HL-60 (cell line): ENCODE measurements around the gene NDUFS2.

Source experiments
- DNase-seq, 2 experiments: peaks; one replicate each; pipeline ENCODE4 v3.0.0-alpha.2; 2010 to 2020; ENCODE audit warnings: low read depth in 1 of 2, low spot score in 1 of 2
- H3K27ac ChIP-seq: fragments of 250-450 bp; sonication (Bioruptor Pico); replicated peaks from 2 replicates; pipeline ENCODE4 v1.5.1; 2020; ENCODE audit warnings: mild to moderate bottlenecking, moderate library complexity
- H3K27me3 ChIP-seq: fragments of 250-450 bp; sonication (Bioruptor Pico); 2 replicates; pipeline ENCODE4 v1.5.1; 2021; ENCODE audit warnings: mild to moderate bottlenecking, moderate library complexity; ENCODE audit not compliant: insufficient read depth, poor library complexity, severe bottlenecking
- H3K4me3 ChIP-seq: replicated peaks from 2 replicates; pipeline ENCODE4 v1.5.1; 2011; ENCODE audit warnings: mild to moderate bottlenecking, control low read depth, low read length; ENCODE audit not compliant: insufficient read depth
- GABPA ChIP-seq: IDR thresholded peaks from 2 replicates; pipeline ENCODE4 v1.6.1; 2012; ENCODE audit warnings: low read depth
- POLR2AphosphoS5 ChIP-seq: IDR thresholded peaks from 2 replicates; pipeline ENCODE4 v1.6.1; 2012; ENCODE audit warnings: low read depth
- SPI1 ChIP-seq: IDR thresholded peaks from 2 replicates; pipeline ENCODE4 v1.6.1; 2012; ENCODE audit warnings: low read depth, mild to moderate bottlenecking, borderline replicate concordance
- TF ChIP-seq, protein P1 (sequence below): IDR thresholded peaks from one replicate; pipeline ENCODE4 v1.5.1; 2011; ENCODE audit warnings: low read length, control low read depth, inconsistent platforms; ENCODE audit not compliant: insufficient read depth
- TF ChIP-seq, protein P2 (sequence below): IDR thresholded peaks from 2 replicates; pipeline ENCODE4 v1.6.1; 2012; ENCODE audit warnings: low read depth; ENCODE audit not compliant: insufficient replicate concordance

NDUFS2 gene

DNA sequence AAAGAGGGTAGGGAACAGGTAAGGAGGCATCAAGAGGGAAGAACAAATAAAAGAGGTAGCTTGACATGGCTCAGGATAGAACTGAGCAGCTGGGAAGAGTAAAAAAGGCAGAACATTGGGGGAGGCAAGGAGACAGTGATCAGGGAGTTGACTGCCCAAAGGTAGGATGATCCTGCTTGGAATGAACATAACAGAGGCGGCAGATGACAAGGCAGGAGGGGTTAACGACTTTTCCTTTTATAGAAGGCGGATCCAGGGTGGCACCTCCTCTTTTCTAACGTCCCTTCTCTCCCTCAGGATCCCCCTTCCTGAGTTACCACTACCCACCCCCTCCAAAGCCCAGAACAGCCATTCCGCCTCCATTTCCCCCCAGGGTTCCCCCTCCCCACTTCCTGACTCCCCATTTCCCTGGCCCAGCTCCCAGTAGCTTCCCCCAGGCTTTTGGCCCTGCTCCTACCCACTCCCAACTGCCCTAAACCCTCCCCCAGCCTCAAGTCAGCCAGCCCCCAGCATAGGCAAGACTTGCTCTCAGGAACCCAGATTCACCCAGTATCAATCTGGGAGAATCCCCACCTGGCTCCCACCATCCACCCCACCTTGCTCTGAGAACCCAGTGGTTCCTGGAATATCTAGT lies 2.5 kb upstream of the NDUFS2 start:
- H3K4me3 ChIP-seq, result no peak overlapping the region
- TF ChIP-seq SPI1 (no peak), GABPA (no peak), POLR2AphosphoS5 (no peak)
- TF ChIP-seq, protein P1, sequence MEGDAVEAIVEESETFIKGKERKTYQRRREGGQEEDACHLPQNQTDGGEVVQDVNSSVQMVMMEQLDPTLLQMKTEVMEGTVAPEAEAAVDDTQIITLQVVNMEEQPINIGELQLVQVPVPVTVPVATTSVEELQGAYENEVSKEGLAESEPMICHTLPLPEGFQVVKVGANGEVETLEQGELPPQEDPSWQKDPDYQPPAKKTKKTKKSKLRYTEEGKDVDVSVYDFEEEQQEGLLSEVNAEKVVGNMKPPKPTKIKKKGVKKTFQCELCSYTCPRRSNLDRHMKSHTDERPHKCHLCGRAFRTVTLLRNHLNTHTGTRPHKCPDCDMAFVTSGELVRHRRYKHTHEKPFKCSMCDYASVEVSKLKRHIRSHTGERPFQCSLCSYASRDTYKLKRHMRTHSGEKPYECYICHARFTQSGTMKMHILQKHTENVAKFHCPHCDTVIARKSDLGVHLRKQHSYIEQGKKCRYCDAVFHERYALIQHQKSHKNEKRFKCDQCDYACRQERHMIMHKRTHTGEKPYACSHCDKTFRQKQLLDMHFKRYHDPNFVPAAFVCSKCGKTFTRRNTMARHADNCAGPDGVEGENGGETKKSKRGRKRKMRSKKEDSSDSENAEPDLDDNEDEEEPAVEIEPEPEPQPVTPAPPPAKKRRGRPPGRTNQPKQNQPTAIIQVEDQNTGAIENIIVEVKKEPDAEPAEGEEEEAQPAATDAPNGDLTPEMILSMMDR, result no peak
- TF ChIP-seq, protein P2, sequence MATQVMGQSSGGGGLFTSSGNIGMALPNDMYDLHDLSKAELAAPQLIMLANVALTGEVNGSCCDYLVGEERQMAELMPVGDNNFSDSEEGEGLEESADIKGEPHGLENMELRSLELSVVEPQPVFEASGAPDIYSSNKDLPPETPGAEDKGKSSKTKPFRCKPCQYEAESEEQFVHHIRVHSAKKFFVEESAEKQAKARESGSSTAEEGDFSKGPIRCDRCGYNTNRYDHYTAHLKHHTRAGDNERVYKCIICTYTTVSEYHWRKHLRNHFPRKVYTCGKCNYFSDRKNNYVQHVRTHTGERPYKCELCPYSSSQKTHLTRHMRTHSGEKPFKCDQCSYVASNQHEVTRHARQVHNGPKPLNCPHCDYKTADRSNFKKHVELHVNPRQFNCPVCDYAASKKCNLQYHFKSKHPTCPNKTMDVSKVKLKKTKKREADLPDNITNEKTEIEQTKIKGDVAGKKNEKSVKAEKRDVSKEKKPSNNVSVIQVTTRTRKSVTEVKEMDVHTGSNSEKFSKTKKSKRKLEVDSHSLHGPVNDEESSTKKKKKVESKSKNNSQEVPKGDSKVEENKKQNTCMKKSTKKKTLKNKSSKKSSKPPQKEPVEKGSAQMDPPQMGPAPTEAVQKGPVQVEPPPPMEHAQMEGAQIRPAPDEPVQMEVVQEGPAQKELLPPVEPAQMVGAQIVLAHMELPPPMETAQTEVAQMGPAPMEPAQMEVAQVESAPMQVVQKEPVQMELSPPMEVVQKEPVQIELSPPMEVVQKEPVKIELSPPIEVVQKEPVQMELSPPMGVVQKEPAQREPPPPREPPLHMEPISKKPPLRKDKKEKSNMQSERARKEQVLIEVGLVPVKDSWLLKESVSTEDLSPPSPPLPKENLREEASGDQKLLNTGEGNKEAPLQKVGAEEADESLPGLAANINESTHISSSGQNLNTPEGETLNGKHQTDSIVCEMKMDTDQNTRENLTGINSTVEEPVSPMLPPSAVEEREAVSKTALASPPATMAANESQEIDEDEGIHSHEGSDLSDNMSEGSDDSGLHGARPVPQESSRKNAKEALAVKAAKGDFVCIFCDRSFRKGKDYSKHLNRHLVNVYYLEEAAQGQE, result no peak
- no peak overlapping the region for H3K27ac ChIP-seq

DNA sequence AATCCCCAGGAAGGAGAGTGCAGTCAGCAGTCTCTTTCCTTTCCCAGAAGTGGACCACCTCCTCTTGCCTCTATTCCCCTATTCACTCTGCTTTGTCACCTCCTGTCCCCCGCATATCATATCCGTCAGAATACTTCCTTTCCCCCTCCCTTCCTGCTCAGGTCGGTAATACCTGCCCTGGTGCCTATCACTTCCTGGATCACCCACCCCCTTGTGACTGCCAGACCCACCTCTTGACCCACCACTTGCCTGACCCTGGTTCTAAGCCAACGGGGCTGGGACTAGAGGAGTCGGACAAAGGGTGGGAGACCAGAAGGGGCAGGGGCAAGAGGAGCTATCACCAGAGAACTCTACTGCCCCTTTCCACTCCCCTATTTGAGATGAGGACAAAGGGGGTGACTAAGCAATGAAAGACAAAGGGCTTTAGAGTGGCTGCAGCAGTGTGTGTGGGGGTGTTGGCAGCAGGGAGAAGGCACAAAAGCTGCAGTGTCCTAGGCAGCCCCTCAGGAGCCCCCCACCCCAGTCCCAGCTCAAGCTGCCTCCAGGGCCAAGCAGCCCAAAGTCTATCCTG lies 1.7 kb upstream of the NDUFS2 start:
- DNase-seq, result no peak
- Histone ChIP-seq H3K4me3 (no peak overlapping the region), H3K27ac (peak overlapping the region; percentile 95), H3K27me3 (no peaks in the 10 kb centered on the region)
- TF ChIP-seq POLR2AphosphoS5, result no peak

More for the DNA sequence above, 2.5 kb upstream of the NDUFS2 start:
- no peaks in the 10 kb centered on the region for H3K27me3 ChIP-seq
- DNase-seq, result no peak

DNA sequence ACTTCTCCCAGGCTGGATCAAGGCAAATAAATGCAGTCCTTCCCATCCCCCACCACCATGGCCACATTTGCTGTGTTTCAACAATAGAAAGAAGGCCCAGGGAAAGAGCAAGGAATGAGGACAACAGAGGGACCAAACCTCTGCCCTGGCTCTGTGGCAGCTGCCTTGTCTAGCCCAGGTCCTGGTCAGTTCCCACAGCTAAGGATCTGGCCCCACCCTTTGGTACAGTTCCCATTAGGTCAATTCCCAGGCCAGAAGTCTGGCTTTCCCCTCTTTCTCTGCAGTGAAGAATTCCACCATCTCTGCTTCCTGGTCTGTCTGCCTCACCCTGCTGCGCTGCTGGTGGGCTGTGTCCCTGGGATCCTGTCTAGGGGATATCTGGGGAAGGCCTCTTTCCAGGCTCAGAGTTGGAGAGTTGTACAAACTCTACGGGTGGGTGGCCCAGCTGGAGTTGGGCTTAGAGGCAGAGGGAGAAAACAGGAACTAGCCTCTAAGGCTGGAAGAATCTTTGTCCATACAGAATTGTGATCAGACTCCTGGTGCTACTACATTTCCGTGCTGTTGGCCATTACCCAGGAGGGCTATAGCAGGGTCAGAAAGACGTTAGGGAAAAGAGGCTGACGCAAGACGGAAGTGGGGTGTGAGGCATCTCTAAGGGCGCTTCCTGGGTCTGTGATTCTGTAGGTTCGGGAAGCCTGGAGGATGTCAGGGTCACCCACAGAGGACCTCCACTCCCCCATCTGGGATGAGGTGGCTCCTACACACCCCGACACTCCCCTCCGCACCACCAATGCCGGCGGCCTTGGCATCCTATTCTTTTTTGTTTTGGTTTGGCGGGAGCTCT lies 953 bp upstream of the NDUFS2 start:
- peak overlapping the region; percentile 37 for H3K4me3 ChIP-seq
- H3K27ac ChIP-seq, result peak overlapping the region; percentile 95
- TF ChIP-seq SPI1, result peak; percentile 68; the same call in 1 of the 2 replicates
- TF ChIP-seq, protein P1, result no peak
- no peaks in the 10 kb centered on the region for H3K27me3 ChIP-seq
- peak; percentile 57 to 82 for DNase-seq

DNA sequence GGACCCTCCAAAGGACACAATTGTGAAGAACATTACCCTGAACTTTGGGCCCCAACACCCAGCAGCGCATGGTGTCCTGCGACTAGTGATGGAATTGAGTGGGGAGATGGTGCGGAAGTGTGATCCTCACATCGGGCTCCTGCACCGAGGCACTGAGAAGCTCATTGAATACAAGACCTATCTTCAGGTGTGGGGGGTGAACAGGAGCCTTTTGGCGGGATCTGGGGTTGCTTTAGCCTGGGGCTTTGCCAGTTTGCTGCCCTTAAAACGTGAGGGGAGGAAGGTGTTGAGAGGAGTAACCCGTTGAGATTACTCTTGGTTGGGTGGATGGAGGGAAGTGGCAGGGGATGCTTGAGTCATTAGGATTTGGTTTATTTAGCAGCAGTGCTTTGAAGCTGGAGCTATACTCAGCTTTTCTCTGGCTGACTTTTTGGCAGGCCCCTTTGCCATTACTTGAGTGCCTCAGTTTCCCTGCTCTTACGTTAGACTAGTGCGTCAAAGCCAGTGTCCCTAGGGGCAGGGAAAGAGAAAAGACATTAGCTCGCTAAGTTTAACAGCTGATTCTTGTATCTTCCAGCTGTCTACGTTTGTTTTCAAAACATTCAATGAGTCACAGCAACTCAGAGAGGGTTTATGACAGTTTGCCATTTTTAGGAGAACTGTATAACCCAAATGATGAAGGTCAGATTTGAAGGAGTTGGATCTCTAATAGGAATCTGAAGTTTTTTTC lies 4.4 kb downstream of the NDUFS2 start:
- Histone ChIP-seq H3K27ac (no peak overlapping the region), H3K4me3 (no peak overlapping the region), H3K27me3 (no peaks in the 10 kb centered on the region)
- DNase-seq, result no peak
- TF ChIP-seq, protein P2, result no peak
- TF ChIP-seq GABPA (no peak), SPI1 (no peak), POLR2AphosphoS5 (no peak)
- TF ChIP-seq, protein P1, result no peak
